GM18858 (cell line): ENCODE data around the gene MAEL.

ENCODE experiments used
- ATAC-seq: cut with Tn5 transposase; IDR thresholded peaks from one replicate; pipeline ENCODE4 v1.9.1; 2021; ENCODE audit not compliant: unreplicated experiment

MAEL gene

GRCh38 chr1:167054946-167055630, 66.0 kb downstream of the MAEL start:
- no peak for ATAC-seq

- ATAC-seq, result no peak
These were observed 67.6 kb downstream of the MAEL start for GRCh38 chr1:167056529-167057231.

GRCh38 chr1:167057241-167057688, 68.2 kb downstream of the MAEL start:
- ATAC-seq, result peak; percentile 43

GRCh38 chr1:167059045-167059808, 70.1 kb downstream of the MAEL start:
- peak; percentile 54 for ATAC-seq

- no peak for ATAC-seq
These were observed 70.7 kb downstream of the MAEL start for GRCh38 chr1:167059809-167060107.

GRCh38 chr1:167060141-167061072, 71.3 kb downstream of the MAEL start:
- no peak for ATAC-seq

- no peak for ATAC-seq
These were observed 72.0 kb downstream of the MAEL start for GRCh38 chr1:167061073-167061464.

GRCh38 chr1:167064621-167065020, 75.5 kb downstream of the MAEL start:
- ATAC-seq, result no peak

GRCh38 chr1:167065471-167065870, 76.4 kb downstream of the MAEL start:
- no peak for ATAC-seq

GRCh38 chr1:167066333-167067122, 77.4 kb downstream of the MAEL start:
- peak; percentile 69 for ATAC-seq

- no peak for ATAC-seq
These were observed 78.8 kb downstream of the MAEL start for GRCh38 chr1:167067904-167068303.

- no peak for ATAC-seq
These were observed 79.7 kb downstream of the MAEL start for GRCh38 chr1:167068761-167069160.

GRCh38 chr1:167071286-167071685, 82.2 kb downstream of the MAEL start:
- ATAC-seq, result no peak
